Activated naive CD4-positive, alpha-beta T cell treated with anti-CD3 and anti-CD28 coated beads, Interleukin-2, amount 50 U/mL, for 72 hours (primary cell): ENCODE data around the gene ACAP3. TPM values are rescaled to one million over a fixed set of nuclear protein-coding genes. Genes with fewer than 3 reads are reported as not detected.

Experiments used
- ATAC-seq, 2 donors: fragments of 150-1000 bp; cut with Tn5 transposase; 2 replicates each; pipeline ENCODE4 v1.10.0; 2021; ENCODE audit warnings: mild to moderate bottlenecking in 2 of 2, moderate library complexity in 2 of 2
- DNase-seq, 2 donors: peaks; one replicate each; pipeline ENCODE4 v3.0.0; 2021 to 2022; ENCODE audit warnings: low spot score in 2 of 2
- H3K27ac Mint-ChIP-seq, 2 donors: one replicate each; pipeline ENCODE4 v1.8.0; 2022; ENCODE audit warnings: mild to moderate bottlenecking in 2 of 2, mixed read lengths in 2 of 2
- H3K36me3 Mint-ChIP-seq, 2 donors: one replicate each; pipeline ENCODE4 v1.8.0; 2022; ENCODE audit warnings: mixed read lengths in 2 of 2
- H3K9me3 Mint-ChIP-seq, 2 donors: one replicate each; pipeline ENCODE4 v1.8.0; 2022; ENCODE audit warnings: mixed read lengths in 2 of 2
- total RNA-seq, 2 donors: library from RNA; stranded (reverse); gene quantifications; one replicate each; pipeline ENCODE4 v1.2.3, GENCODE V29; 2022

ACAP3 gene
- total RNA-seq, 2 donors from 2014 or later: 38.3 to 52.4 TPM

DNA sequence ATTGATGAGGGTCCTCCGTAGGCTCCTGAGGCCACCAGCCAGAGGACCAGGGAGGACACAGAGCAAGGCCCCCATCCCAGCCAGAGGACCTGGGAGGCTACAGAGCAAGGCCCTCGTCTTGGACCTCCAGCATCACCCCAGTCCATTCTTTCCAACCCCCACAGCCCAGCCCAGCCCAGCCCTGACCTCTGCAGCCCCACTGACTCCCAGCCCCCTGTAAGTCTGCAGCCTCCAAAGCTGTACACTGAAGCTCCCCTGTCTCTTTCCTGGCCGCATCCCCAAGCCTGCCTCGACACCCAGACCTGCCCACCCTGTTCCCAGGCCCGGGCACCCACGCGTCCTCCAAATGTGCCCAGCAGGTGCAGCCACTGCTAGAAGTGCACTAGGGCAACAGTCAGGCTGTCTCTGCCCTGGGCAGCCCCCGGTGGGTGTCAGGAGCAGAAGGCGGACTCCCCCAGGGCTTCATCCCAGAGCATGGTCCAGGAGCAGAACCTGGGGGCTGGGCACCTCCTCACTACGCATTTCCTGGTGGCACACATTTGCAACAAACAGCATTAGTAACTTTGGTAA, 39.4 kb upstream of the ACAP3 start:
- Mint-ChIP-seq H3K36me3 (no peaks in the 10 kb centered on the region), H3K27ac (peak overlapping the region in 1 of 2 donors; percentile 65), H3K9me3 (no peaks in the 10 kb centered on the region)
- ATAC-seq (no peak), DNase-seq (no peak)

DNA sequence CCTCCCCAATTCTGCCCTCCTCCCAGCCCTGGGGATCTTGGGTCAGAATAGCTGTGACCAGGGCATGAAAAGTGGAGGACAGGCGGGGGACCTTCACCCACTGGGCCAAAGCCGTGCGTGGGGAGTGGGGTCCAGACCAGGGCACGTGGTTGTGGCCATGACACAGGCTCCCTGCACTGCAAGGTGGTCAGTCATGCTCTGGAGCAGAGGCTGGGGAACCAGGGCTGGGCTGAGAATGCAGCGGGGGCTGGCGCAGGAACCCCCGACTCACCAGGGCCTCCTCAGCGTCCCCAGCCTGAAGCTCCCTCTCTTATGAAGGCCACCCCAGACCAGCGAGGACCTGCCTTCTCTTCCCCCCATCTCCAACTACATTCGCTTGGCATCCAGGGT, 38.8 kb upstream of the ACAP3 start:
- H3K9me3 Mint-ChIP-seq: no peaks in the 10 kb centered on the region

DNA sequence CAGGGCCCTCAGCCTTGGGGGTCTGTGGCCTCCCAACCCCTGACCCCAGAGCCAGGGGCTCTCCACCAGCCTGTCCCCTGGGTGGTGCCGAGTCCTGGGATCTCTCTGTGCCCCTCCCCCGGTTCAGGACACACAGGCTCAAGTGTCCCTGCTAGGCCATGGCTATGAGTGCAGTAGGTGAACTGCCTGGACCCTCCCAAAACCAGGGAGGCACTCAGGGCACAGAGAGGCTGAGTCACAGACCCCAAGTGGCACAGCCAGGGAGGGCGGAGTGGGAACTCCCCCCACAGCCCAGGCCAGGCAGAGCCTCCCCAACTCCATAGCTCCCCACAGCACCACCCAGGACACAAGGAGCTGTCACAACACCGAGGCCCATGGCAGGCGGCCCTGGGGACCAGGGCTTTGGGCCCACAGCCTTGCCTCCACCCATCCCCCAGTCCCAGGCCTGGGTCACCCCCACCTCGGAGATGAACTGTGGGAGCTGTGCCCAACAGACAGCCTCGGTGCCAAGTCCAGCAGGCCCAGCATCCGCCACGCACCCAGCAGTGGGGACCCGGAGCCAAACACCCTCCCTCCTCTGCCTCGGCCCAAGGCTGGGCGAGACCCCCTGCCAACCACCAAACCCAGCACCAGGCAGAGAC, 38.2 kb upstream of the ACAP3 start:
- no peaks in the 10 kb centered on the region for H3K9me3 Mint-ChIP-seq

More for the DNA sequence above, 38.8 kb upstream of the ACAP3 start:
- DNase-seq: no peak
- no peak for ATAC-seq
- H3K27ac Mint-ChIP-seq: no peak overlapping the region
- peaks cover under 1% of the 10 kb centered on the region in 2 donors for H3K36me3 Mint-ChIP-seq

DNA sequence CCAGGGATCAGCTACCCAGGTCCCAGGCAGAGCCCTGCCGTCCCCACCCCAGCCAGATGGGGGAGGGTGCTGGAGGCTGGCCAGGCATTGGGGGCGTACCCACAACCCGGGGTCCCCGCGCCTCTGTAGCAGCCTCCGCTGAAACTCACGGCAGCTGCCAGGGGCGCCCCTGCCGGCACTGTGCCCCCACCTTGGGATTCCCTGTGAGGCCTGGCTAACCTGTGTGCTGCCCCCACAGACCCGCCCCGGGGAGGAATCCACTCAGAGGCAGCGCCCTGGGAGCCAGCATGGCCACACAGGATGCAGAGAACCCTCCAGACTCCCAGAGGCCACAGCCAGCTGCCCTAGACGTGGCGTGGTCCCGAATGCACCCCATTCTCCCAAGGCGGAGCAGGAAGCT, 37.7 kb upstream of the ACAP3 start:
- Mint-ChIP-seq H3K27ac (no peak overlapping the region), H3K9me3 (no peaks in the 10 kb centered on the region), H3K36me3 (peaks cover 9 to 11% of the 10 kb centered on the region in 2 donors)
- DNase-seq (no peak), ATAC-seq (no peak)

More for the DNA sequence above, 38.2 kb upstream of the ACAP3 start:
- Mint-ChIP-seq H3K27ac (no peak overlapping the region), H3K36me3 (peaks cover 5 to 6% of the 10 kb centered on the region in 2 donors)
- no peak for ATAC-seq
- no peak for DNase-seq

DNA sequence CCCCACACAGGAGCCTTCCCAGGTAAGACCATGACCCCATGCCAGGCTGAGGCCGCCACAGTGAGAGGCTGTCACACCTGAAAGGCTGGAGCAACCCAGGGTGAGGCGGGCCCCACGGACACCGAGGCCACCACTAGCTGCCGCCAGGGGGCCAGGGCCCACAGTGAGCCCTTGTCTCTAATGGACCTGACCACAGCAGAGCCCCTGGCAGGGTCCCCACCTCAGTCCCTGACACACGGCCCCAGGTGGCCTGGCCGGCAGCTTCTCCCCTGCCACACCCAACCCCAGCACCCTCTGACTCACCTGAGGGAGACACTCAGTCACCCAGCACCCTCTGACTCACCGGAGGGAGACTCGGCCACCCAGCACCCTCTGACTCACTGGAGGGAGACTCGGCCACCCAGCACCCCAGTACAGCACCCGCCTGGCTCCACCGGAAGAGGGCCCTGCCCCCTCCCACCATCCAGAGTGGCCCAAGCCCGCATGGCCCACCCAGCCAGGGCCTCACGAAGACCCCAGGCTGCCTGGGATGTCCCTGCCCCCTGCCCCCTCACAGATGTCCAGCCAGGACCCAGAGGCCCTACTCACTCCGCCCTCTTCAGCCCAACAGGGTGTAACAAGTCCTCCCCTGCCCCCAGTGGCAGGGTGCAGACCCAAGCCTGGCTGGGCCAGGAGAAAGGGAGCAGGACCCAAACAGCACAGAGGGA, 37.1 kb upstream of the ACAP3 start:
- H3K36me3 Mint-ChIP-seq: peaks cover 9 to 12% of the 10 kb centered on the region in 2 donors
- H3K9me3 Mint-ChIP-seq: no peaks in the 10 kb centered on the region
- H3K27ac Mint-ChIP-seq: peak overlapping the region in 1 of 2 donors; percentile 36
- DNase-seq (peak in 1 of 2 donors; percentile 78), ATAC-seq (peak; percentile 63 to 89)

DNA sequence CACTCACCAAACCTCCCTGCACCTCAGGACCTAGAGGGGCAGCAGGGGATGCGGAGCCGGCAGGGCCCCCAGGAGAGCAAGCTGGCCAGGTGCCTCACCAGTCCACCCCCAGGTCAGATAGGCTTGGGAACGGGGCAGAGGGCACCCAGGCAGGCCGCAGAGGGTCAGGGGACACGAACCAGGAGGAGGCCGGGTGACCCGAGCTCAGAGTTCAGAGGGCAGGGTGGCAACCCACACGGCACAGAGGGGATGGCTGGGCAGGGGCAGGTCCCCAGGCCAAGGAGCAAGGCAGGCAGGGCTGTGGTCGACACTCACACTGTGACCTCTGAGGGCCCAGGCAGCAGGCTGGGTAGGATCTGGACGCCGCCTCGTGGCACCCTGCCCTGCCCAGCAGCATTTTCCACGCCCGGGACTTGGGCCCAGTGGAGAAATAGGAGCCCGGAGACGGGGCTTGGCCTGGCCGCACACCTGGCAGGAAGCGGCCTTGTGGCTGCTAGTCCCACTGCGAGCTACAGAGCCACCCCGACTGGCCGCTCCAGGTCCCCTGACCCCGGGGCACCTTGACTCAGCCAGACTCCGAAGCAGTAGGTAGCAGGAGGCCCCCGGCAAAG, 36.2 kb upstream of the ACAP3 start:
- DNase-seq (no peak), ATAC-seq (no peak)
- Mint-ChIP-seq H3K9me3 (no peaks in the 10 kb centered on the region), H3K36me3 (peaks cover 9 to 12% of the 10 kb centered on the region in 2 donors), H3K27ac (peak overlapping the region in 1 of 2 donors; percentile 17)

DNA sequence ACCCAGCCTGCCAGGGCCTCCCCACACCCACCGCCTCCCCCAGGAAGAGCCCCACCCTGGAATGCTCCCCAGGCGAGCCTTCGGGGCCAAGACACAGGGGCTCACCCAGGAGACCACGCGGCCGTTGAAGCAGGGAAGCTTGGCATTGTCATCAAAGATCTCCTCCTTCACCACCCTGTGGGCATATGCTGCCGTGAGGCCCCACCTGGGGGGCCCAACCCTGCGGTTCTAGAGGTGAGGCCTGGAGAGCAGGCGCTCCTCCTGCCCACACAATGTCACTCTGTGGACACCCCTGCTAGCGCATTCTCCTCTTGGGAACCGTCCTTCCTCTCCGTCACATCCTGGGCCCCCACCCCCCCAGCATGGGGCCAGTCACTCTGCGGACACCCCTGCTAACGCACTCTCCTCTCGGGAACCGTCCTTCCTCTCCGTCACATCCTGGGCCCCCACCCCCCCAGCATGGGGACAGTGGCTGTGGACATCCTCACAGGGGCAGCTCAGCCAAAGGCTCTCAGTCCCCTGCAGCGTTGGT, 34.9 kb upstream of the ACAP3 start:
- ATAC-seq: no peak
- DNase-seq: no peak
- no peaks in the 10 kb centered on the region for H3K9me3 Mint-ChIP-seq
- H3K27ac Mint-ChIP-seq: no peak overlapping the region
- H3K36me3 Mint-ChIP-seq: peaks cover 9 to 12% of the 10 kb centered on the region in 2 donors

DNA sequence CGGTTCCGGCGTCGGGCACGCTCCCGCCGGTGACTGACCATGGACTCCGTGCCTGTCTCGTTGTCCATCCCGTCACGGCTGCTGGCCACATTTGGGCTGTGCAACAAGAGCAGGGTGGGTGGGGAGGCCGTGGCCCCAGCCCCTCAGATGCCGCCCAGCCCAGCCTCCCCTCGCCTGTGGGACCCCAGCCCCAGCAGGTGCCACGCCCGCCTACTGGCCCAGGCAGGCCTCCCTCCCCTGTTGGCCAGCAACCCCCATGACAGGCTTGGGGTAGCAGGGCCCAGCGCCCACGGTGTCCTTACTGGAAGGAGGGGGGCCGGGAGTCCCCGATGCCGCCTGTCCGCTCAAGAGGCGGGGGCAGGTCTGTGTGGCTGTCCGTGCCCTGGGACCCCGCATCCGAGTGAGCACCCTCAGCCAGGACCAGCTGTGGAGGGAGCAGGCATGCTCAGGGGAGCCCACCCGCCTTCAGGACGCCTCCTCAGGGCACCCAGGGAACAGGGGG, 34.4 kb upstream of the ACAP3 start:
- DNase-seq: no peak
- Mint-ChIP-seq H3K9me3 (no peaks in the 10 kb centered on the region), H3K27ac (no peak overlapping the region), H3K36me3 (peaks cover 9 to 12% of the 10 kb centered on the region in 2 donors)
- ATAC-seq: no peak

DNA sequence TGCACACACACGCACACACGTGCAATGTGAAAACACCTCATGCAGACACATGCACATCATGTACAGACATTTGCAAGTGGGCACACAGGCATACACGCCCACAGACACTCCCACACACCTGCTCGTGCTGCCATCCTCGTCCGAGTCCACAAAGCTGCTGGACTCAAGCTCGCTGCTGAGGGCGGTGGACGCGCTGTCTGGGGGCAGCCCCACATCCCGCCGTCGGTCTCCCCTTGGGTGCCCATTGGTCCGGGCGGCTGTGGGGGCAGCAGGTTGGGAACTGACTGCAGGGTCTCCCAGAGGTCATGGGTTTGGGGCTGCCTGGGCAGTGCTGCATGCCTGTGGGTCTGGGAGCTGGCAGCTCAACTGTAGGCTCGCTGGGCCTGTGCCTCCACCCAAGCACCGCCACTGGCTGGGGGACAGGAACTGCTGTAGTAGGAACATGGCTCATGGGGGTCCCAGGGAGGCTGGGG, 33.9 kb upstream of the ACAP3 start:
- ATAC-seq (no peak), DNase-seq (no peak)
- Mint-ChIP-seq H3K36me3 (peaks cover 9 to 12% of the 10 kb centered on the region in 2 donors), H3K27ac (no peak overlapping the region), H3K9me3 (no peaks in the 10 kb centered on the region)

DNA sequence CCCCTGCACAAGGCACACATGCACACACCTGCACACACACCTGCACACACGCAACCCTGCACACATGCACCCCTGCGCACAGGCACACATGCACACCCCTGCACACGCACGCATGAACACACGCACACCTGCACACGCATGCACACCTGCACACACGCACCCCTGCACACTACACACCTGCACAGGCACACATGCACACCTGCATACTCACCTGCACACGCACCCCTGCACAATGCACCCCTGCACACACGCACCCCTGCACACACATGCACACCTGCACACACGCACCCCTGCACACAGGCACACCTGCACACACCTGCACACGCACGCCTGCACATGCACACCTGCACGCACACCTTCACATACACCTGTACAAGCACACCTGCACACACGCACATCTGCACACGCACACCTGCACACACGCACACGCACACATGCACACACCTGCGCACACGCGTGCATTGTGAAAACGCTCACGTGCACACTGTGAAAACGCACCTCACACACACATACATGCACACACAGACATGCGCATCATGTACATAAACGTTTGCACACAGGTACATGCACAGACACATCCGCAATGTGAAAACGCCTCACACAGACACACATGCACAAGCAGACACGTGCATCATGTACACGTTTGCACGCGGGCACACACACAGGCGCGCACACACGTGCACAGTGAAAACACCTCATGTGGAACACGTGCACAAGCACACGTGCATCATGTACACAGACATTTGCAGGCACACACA, 33.2 kb upstream of the ACAP3 start:
- no peaks in the 10 kb centered on the region for H3K9me3 Mint-ChIP-seq
- peaks cover 9 to 12% of the 10 kb centered on the region in 2 donors for H3K36me3 Mint-ChIP-seq
- no peak overlapping the region for H3K27ac Mint-ChIP-seq

DNA sequence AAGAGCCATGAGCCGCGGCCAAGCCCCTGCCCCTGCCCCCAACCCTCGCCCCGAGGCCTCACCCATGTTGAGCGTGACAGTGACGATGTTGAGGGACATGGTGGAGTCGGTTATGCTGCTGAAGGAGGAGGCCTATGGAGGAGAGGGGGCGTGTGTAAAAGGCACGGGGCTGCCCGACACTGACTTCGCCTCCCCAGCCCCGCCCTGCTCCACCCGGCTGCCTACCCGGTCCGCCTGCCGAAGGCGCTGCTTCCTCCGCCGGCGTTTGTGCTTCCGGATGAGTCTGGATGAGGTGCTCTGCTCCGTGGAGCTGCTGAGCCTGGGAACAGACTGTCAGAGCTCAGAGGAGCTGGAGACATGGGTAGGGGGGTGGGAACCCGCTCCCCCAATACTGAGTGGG, 32.5 kb upstream of the ACAP3 start:
- peaks cover 9 to 12% of the 10 kb centered on the region in 2 donors for H3K36me3 Mint-ChIP-seq
- no peak for ATAC-seq
- no peak overlapping the region for H3K27ac Mint-ChIP-seq
- DNase-seq: no peak
- no peaks in the 10 kb centered on the region for H3K9me3 Mint-ChIP-seq

More for the DNA sequence above, 33.2 kb upstream of the ACAP3 start:
- DNase-seq (no peak), ATAC-seq (no peak)

DNA sequence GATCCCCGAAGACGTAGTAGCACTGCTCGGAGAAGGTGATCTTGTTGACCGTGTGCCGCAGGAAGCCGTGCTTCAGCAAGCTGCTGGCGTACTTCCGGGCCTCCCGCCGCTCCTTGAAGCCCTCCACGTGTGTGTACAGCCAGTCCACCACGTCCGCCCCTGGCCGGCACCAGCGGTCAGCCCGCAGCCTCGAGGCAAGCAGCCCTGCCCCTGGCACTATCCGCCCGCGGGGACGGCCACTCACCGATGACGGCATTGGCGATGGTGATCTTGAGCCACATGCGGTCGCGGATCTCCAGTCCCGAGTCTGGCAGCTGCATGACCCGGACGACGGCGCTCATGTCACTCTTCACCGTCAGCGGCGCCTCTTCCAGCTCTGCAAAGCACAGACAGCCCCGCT, 30.5 kb upstream of the ACAP3 start:
- no peak for ATAC-seq
- no peak for DNase-seq
- Mint-ChIP-seq H3K36me3 (peaks cover 9 to 12% of the 10 kb centered on the region in 2 donors), H3K27ac (no peak overlapping the region), H3K9me3 (no peaks in the 10 kb centered on the region)

DNA sequence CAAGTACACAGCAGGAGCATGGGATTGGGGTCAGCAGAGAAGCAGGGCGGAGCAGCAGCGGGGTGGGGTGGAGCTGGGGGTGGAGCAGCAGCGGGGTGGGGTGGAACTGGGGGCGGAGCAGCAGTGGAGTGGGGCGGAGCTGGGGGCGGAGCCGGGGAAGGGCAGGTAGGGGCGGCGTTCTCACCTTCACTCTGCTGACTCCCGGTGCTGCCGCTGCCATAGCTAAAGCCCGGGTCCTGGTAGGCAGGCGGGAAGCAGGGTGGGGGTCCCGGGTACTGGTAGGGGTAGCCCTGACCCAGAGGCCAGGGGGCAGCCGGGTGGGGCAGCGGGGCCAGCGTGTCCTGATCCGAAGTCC, 30.0 kb upstream of the ACAP3 start:
- H3K9me3 Mint-ChIP-seq: no peaks in the 10 kb centered on the region
- H3K27ac Mint-ChIP-seq: no peak overlapping the region
- ATAC-seq (peak in 1 of 2 donors; percentile 75), DNase-seq (peak in 1 of 2 donors; percentile 63)
- peaks cover 9 to 12% of the 10 kb centered on the region in 2 donors for H3K36me3 Mint-ChIP-seq

DNA sequence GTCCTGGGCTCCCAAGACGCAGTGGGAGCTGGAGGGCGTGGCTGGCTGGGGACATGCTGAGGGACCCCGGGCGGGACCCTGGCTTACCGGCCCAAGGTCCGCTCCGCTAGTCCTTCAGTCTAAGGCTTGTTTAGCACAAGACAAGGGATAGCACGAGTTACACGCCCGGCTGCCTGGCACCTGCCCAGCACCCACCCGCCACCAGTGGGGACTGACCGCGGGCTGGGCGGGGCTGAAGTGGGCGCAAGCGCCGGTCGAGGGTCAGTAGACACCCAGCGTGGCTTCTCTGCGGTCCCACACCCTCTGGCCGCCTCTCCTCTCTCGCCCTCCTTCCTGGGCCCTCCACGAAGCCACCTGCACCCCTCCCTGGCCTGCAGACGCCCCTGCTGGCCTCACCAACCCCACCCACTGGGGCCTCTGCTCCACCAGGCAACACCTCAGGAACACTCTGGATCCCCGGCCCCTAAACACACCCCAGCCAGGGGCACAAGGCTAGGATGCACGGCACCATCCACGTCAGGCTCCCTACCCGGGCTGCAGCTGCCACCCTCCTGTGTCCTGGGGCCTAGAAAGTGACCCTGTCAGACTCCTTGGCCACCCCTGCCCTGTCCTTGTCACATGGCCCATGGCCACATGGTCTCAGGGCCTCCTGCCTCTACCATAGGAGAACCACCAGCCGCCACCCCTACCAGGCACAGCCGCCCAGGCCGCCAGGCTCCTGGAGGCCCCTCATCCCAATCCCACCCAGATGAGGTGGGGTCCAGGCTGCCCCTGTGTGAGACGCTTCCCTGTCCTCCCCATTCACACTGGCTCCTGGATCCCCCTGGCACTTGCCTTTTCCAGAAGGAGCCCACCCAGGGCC, 29.4 kb upstream of the ACAP3 start:
- DNase-seq: no peak
- no peak for ATAC-seq
- no peak overlapping the region for H3K27ac Mint-ChIP-seq
- H3K9me3 Mint-ChIP-seq: no peaks in the 10 kb centered on the region
- peaks cover 9 to 12% of the 10 kb centered on the region in 2 donors for H3K36me3 Mint-ChIP-seq

DNA sequence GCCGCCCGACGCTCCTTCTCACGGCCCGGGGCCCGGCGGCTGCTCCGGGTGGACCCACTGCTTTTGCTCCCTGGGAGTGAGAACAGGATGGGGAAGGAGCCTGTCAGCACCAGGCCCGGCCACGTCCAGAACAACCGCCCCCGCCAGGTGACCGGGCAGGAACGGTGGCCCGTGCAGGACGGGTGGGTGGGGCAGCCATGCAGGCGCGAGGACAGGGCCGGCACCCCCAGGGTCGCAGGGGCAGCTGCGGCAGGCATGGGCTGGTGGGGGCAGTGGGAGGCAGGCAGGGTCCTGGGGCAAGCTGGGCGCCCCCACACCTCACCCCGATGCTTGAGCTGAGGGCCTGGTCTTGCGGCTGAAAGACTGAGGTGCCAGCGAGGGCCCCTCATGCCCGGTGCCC, 28.7 kb upstream of the ACAP3 start:
- DNase-seq (no peak), ATAC-seq (no peak)
- Mint-ChIP-seq H3K36me3 (peaks cover 8 to 11% of the 10 kb centered on the region in 2 donors), H3K27ac (no peak overlapping the region), H3K9me3 (no peaks in the 10 kb centered on the region)
